ENCODE data around the gene NKRF. TPM values are rescaled to one million over a fixed set of nuclear protein-coding genes. Genes with fewer than 3 reads are reported as not detected.
"Not testable (repeated sequence)": the region's sequence is repeated elsewhere in the genome, so short reads cannot be mapped to it uniquely, and the experiment has no call there.

The NKRF gene
- total RNA-seq: 1 to 10 TPM; 5.5 to 5.7 TPM
- long read RNA-seq, partial matches to known transcripts: 0 of 2 reads
- long read RNA-seq, other reads (novel, unspliced or antisense): 1 of 2 reads

- ATAC-seq (peak; percentile 91), DNase-seq (peak; percentile 94 to 95)
- intact Hi-C loops (cut with DNase I, micrococcal nuclease): no loop called here
Observed at GRCh38 chrX:119606280-119607017, at the start of gene NKRF. TSS of gene NKRF (minus strand) at chrX:119606424.

GRCh38 chrX:119655125-119655524, 48.9 kb upstream of the NKRF start:
- ATAC-seq (no peak), DNase-seq (no peak)
- intact Hi-C loops (cut with DNase I, micrococcal nuclease): no loop called here

- no peak for ATAC-seq
- DNase-seq: peak in 1 of 2 donors; percentile 43
- intact Hi-C loops (cut with DNase I, micrococcal nuclease): no loop called here
Observed at GRCh38 chrX:119654112-119654531, 47.9 kb upstream of the NKRF start.

GRCh38 chrX:119648421-119648775, 42.2 kb upstream of the NKRF start:
- ATAC-seq: no peak
- intact Hi-C loops (cut with DNase I, micrococcal nuclease): no loop called here
- DNase-seq: no peak

- no peak for DNase-seq
- no peak for ATAC-seq
- intact Hi-C loops (cut with DNase I, micrococcal nuclease): no loop called here
Observed at GRCh38 chrX:119647552-119648420, 41.6 kb upstream of the NKRF start.

- DNase-seq: no peak
- no peak for ATAC-seq
- intact Hi-C loops (cut with DNase I, micrococcal nuclease): no loop called here
Observed at GRCh38 chrX:119647089-119647488, 40.9 kb upstream of the NKRF start.

- intact Hi-C loops (cut with DNase I, micrococcal nuclease): no loop called here
- ATAC-seq (no peak), DNase-seq (no peak)
Observed at GRCh38 chrX:119646515-119646914, 40.3 kb upstream of the NKRF start.

- DNase-seq: no peak
- intact Hi-C loops (cut with DNase I, micrococcal nuclease): no loop called here
- ATAC-seq: no peak
Observed at GRCh38 chrX:119643696-119644095, 37.5 kb upstream of the NKRF start.

GRCh38 chrX:119640731-119641170, 34.5 kb upstream of the NKRF start:
- intact Hi-C loops (cut with DNase I, micrococcal nuclease): no loop called here
- DNase-seq (no peak), ATAC-seq (no peak)

- ATAC-seq (no peak), DNase-seq (no peak)
- intact Hi-C loops (cut with DNase I, micrococcal nuclease): no loop called here
Observed at GRCh38 chrX:119638725-119639471, 32.7 kb upstream of the NKRF start.

GRCh38 chrX:119637421-119637820, 31.2 kb upstream of the NKRF start:
- DNase-seq; intact Hi-C loops (cut with DNase I, micrococcal nuclease); ATAC-seq: not testable (repeated sequence)

- DNase-seq (no peak), ATAC-seq (no peak)
- intact Hi-C loops (cut with DNase I, micrococcal nuclease): no loop called here
Observed at GRCh38 chrX:119636419-119636818, 30.2 kb upstream of the NKRF start.

GRCh38 chrX:119635799-119636198, 29.6 kb upstream of the NKRF start:
- intact Hi-C loops (cut with DNase I, micrococcal nuclease): no loop called here
- DNase-seq: no peak

GRCh38 chrX:119635179-119635578, 29.0 kb upstream of the NKRF start:
- no peak for ATAC-seq
- DNase-seq: no peak
- intact Hi-C loops (cut with DNase I, micrococcal nuclease): no loop called here

More at GRCh38 chrX:119635799-119636198, 29.6 kb upstream of the NKRF start:
- no peak for ATAC-seq

- no peak for DNase-seq
- no peak for ATAC-seq
- intact Hi-C loops (cut with DNase I, micrococcal nuclease): no loop called here
Observed at GRCh38 chrX:119625843-119626242, 19.6 kb upstream of the NKRF start.

- intact Hi-C loops (cut with DNase I, micrococcal nuclease): no loop called here
- ATAC-seq (no peak), DNase-seq (no peak)
Observed at GRCh38 chrX:119624951-119625668, 18.9 kb upstream of the NKRF start.

GRCh38 chrX:119624417-119624816, 18.2 kb upstream of the NKRF start:
- DNase-seq: no peak
- ATAC-seq: no peak
- intact Hi-C loops (cut with DNase I, micrococcal nuclease): no loop called here

GRCh38 chrX:119622356-119623232, 16.4 kb upstream of the NKRF start:
- DNase-seq (peak; percentile 25 to 32), ATAC-seq (peak; percentile 68)
- intact Hi-C loops (cut with DNase I, micrococcal nuclease): no loop called here
